Vagina (tissue), 2 donors: ENCODE data around the gene COL26A1. TPM values are rescaled to one million over a fixed set of nuclear protein-coding genes. Genes with fewer than 3 reads are reported as not detected.

ENCODE experiments used
- DNase-seq, 2 donors: peaks; one replicate each; pipeline ENCODE4 v3.0.0-alpha.2; 2017; ENCODE audit errors: extremely low spot score in 2 of 2
- H3K27ac ChIP-seq: fragments of 200-600 bp; sonication (generic); one replicate; pipeline ENCODE4 v1.5.1; 2019
- H3K27me3 ChIP-seq: fragments of 200-600 bp; sonication (generic); one replicate; pipeline ENCODE4 v1.5.1; 2019
- H3K36me3 ChIP-seq, 2 donors: fragments of 200-600 bp; sonication (generic); one replicate each; pipeline ENCODE4 v1.5.1; 2017 to 2019
- H3K4me1 ChIP-seq: fragments of 200-600 bp; sonication (generic); one replicate; pipeline ENCODE4 v1.5.1; 2019
- H3K4me3 ChIP-seq, 2 donors: fragments of 200-600 bp; sonication (generic); 1 replicate in 1 of 2; 2 replicates in 1 of 2; pipeline ENCODE4 v1.5.1; 2016 to 2019
- H3K9me3 ChIP-seq: fragments of 200-600 bp; sonication (generic); one replicate; pipeline ENCODE4 v1.5.1; 2019
- CTCF ChIP-seq, 3 experiments: fragments of 450-650 bp in 2 of 3; fragments of 200-600 bp in 1 of 3; sonication (generic) in 1 of 3; IDR thresholded peaks; one replicate each; pipeline ENCODE4 v1.5.1; 2017 to 2019; ENCODE audit warnings: antibody characterized with exemption in 3 of 3, mild to moderate bottlenecking in 2 of 3, moderate library complexity in 2 of 3
- POLR2A ChIP-seq, 2 donors: fragments of 450-650 bp; IDR thresholded peaks; one replicate each; pipeline ENCODE4 v1.6.1; 2017; ENCODE audit warnings: antibody characterized with exemption in 2 of 2, mild to moderate bottlenecking in 2 of 2, moderate library complexity in 2 of 2
- POLR2AphosphoS5 ChIP-seq, 2 donors: sonication (generic); formaldehyde crosslinking; IDR thresholded peaks; one replicate each; pipeline ENCODE4 v1.9.0; 2017; ENCODE audit warnings: antibody characterized with exemption in 2 of 2, mild to moderate bottlenecking in 2 of 2, low read depth in 1 of 2; ENCODE audit not compliant: insufficient read depth in 1 of 2
- intact Hi-C: fragments of 100-400 bp; cut with DNase I; formaldehyde crosslinking; loops from one replicate; pipeline ENCODE4 v1.15.1; 2023
- total RNA-seq: library from RNA; depleted of rRNA; stranded (reverse); fragments of >200 nt; gene quantifications from one replicate; pipeline ENCODE4 v1.2.3, GENCODE V29; 2016

COL26A1 gene
- total RNA-seq, 1 donor from 2014 or later, result not detected

- peaks cover 1% of the 10 kb centered on the region for H3K9me3 ChIP-seq
Observed at GRCh38 chr7:101529560-101529959, 166.9 kb downstream of the COL26A1 start.

GRCh38 chr7:101531726-101532357 is 169.2 kb downstream of the COL26A1 start:
- intact Hi-C loops, result no loop called here

More at GRCh38 chr7:101529560-101529959, 166.9 kb downstream of the COL26A1 start:
- no peak for TF ChIP-seq POLR2AphosphoS5 (IDR thresholded peaks at IDR 0.05; ENCODE audit: insufficient read depth in 1 of 2, low read depth in 1 of 2)
- Histone ChIP-seq H3K4me3 (no peak overlapping the region), H3K27ac (no peak overlapping the region), H3K36me3 (no peaks in the 10 kb centered on the region), H3K27me3 (no peaks in the 10 kb centered on the region), H3K4me1 (no peaks in the 10 kb centered on the region)
- no peak for DNase-seq
- intact Hi-C loops, result no loop called here

GRCh38 chr7:101532400-101533102 is 169.9 kb downstream of the COL26A1 start:
- intact Hi-C loops, result no loop called here
- Histone ChIP-seq H3K27me3 (no peaks in the 10 kb centered on the region), H3K4me1 (no peaks in the 10 kb centered on the region), H3K27ac (no peak overlapping the region), H3K36me3 (no peaks in the 10 kb centered on the region), H3K9me3 (no peaks in the 10 kb centered on the region), H3K4me3 (no peak overlapping the region)
- TF ChIP-seq CTCF (IDR thresholded peaks at IDR 0.05), result no peak
- no peak for TF ChIP-seq POLR2A (IDR thresholded peaks at IDR 0.05)
- TF ChIP-seq POLR2AphosphoS5 (IDR thresholded peaks at IDR 0.05; ENCODE audit: insufficient read depth in 1 of 2, low read depth in 1 of 2), result no peak
- no peak for DNase-seq

More at GRCh38 chr7:101531726-101532357, 169.2 kb downstream of the COL26A1 start:
- Histone ChIP-seq H3K27me3 (no peaks in the 10 kb centered on the region), H3K27ac (no peak overlapping the region), H3K36me3 (no peaks in the 10 kb centered on the region), H3K4me1 (no peaks in the 10 kb centered on the region), H3K9me3 (no peaks in the 10 kb centered on the region), H3K4me3 (no peak overlapping the region)
- no peak for DNase-seq
- no peak for TF ChIP-seq POLR2A (IDR thresholded peaks at IDR 0.05)
- TF ChIP-seq POLR2AphosphoS5 (IDR thresholded peaks at IDR 0.05; ENCODE audit: insufficient read depth in 1 of 2, low read depth in 1 of 2), result no peak
- no peak for TF ChIP-seq CTCF (IDR thresholded peaks at IDR 0.05)

- Histone ChIP-seq H3K4me1 (no peaks in the 10 kb centered on the region), H3K36me3 (no peaks in the 10 kb centered on the region), H3K27me3 (no peaks in the 10 kb centered on the region), H3K4me3 (no peak overlapping the region), H3K27ac (no peak overlapping the region), H3K9me3 (no peaks in the 10 kb centered on the region)
- no peak for DNase-seq
- no peak for TF ChIP-seq CTCF (IDR thresholded peaks at IDR 0.05)
- intact Hi-C loops, result no loop called here
Observed at GRCh38 chr7:101533103-101533465, 170.4 kb downstream of the COL26A1 start.

GRCh38 chr7:101534015-101534803 is 171.5 kb downstream of the COL26A1 start:
- TF ChIP-seq CTCF (IDR thresholded peaks at IDR 0.05), result no peak
- TF ChIP-seq POLR2AphosphoS5 (IDR thresholded peaks at IDR 0.05; ENCODE audit: insufficient read depth in 1 of 2, low read depth in 1 of 2), result no peak
- no peak for TF ChIP-seq POLR2A (IDR thresholded peaks at IDR 0.05)
- no peaks in the 10 kb centered on the region for H3K36me3 ChIP-seq
- no peaks in the 10 kb centered on the region for H3K9me3 ChIP-seq
- no peak overlapping the region for H3K4me3 ChIP-seq
- no peak overlapping the region for H3K27ac ChIP-seq
- intact Hi-C loops, result no loop called here
- H3K4me1 ChIP-seq, result no peaks in the 10 kb centered on the region
- no peaks in the 10 kb centered on the region for H3K27me3 ChIP-seq
- no peak for DNase-seq
